Spleen (tissue), 11 donors: ENCODE data around the gene RPS6KA6. TPM values are rescaled to one million over a fixed set of nuclear protein-coding genes. Genes with fewer than 3 reads are reported as not detected.

Source experiments
- DNase-seq: peaks from one replicate; pipeline ENCODE4 v3.0.0-alpha.2; 2020
- H3K27ac ChIP-seq, 8 donors: fragments of 200-600 bp; sonication (generic) in 7 of 8; 1 replicate in 4 of 8; 2 replicates in 4 of 8; pipeline versions ENCODE4 v1.5.0 to v1.8.0; 2016 to 2021; ENCODE audit warnings: inconsistent platforms in 4 of 8, mild to moderate bottlenecking in 4 of 8, moderate library complexity in 1 of 8
- H3K27me3 ChIP-seq, 7 donors: fragments of 200-600 bp; sonication (generic) in 6 of 7; replicated peaks in 1 of 7; 1 replicate in 4 of 7; 2 replicates in 3 of 7; pipeline versions ENCODE4 v1.5.0 to v1.8.0; 2016 to 2021; ENCODE audit warnings: inconsistent platforms in 3 of 7, mild to moderate bottlenecking in 1 of 7
- H3K36me3 ChIP-seq, 6 donors: fragments of 200-600 bp; sonication (generic) in 5 of 6; 1 replicate in 4 of 6; 2 replicates in 2 of 6; pipeline versions ENCODE4 v1.5.0 to v1.8.0; 2016 to 2021; ENCODE audit warnings: inconsistent platforms in 2 of 6
- H3K4me1 ChIP-seq, 6 donors: fragments of 200-600 bp; sonication (generic) in 5 of 6; 1 replicate in 3 of 6; 2 replicates in 3 of 6; pipeline versions ENCODE4 v1.5.0 to v1.8.0; 2016 to 2021; ENCODE audit warnings: inconsistent platforms in 3 of 6
- H3K4me3 ChIP-seq, 8 donors: fragments of 200-600 bp; sonication (generic) in 7 of 8; 1 replicate in 4 of 8; 2 replicates in 4 of 8; pipeline versions ENCODE4 v1.5.0 to v1.8.0; 2016 to 2021; ENCODE audit warnings: inconsistent platforms in 4 of 8, mild to moderate bottlenecking in 4 of 8, moderate library complexity in 2 of 8
- H3K9me3 ChIP-seq, 8 donors: fragments of 200-600 bp; sonication (generic) in 7 of 8; 1 replicate in 4 of 8; 2 replicates in 4 of 8; pipeline versions ENCODE4 v1.5.0 to v1.8.0; 2016 to 2021; ENCODE audit warnings: inconsistent platforms in 4 of 8
- CTCF ChIP-seq, 11 experiments: fragments of 200-600 bp in 7 of 11; fragments of 450-650 bp in 4 of 11; sonication (generic) in 4 of 11; IDR thresholded peaks in 8 of 11; conservative IDR thresholded peaks in 3 of 11; 1 replicate in 7 of 11; 2 replicates in 4 of 11; pipeline versions ENCODE4 v1.4.0 to v1.8.0; 2016 to 2021; ENCODE audit warnings: antibody characterized with exemption in 11 of 11, inconsistent platforms in 4 of 11, mild to moderate bottlenecking in 1 of 11
- POLR2A ChIP-seq, 3 donors: fragments of 450-650 bp; IDR thresholded peaks; one replicate each; pipeline ENCODE4 v1.5.1; 2017; ENCODE audit warnings: antibody characterized with exemption in 3 of 3, mild to moderate bottlenecking in 1 of 3
- POLR2AphosphoS5 ChIP-seq, 3 donors: sonication (generic); formaldehyde crosslinking; IDR thresholded peaks; one replicate each; pipeline ENCODE4 v1.5.1; 2017; ENCODE audit warnings: antibody characterized with exemption in 3 of 3
- WGBS, 5 donors: extraction: QIAGEN DNeasy Blood & Tissue Kit in 3 of 5; methylation state at CpG; one replicate each; pipeline versions ENCODE4 v1.1.5 to v1.1.7; 2013 to 2018; 5-methylcytosine and 5-hydroxymethylcytosine counted together
- intact Hi-C: fragments of 100-400 bp; cut with DNase I; formaldehyde crosslinking; loops from one replicate; pipeline ENCODE4 v1.15.0; 2023; ENCODE audit warnings: low total_unique reads
- polyA plus RNA-seq, 3 donors: library from polyadenylated mRNA; stranded (reverse); fragments of 200-250 nt; gene quantifications; one replicate each; pipeline ENCODE4 v1.2.1, GENCODE V29; 2013
- total RNA-seq, 7 donors: library from RNA; depleted of rRNA in 3 of 7; stranded (reverse); fragments of >200 nt in 3 of 7; fragmentation: NEBNext Ultra II Directional in 4 of 7; extraction: Animal tissue kit (Norgen Biotek cat#: 25700) in 4 of 7; gene quantifications; one replicate each; pipeline versions ENCODE4 v1.1.0 to v1.2.1, GENCODE V29; 2016 to 2021
- donor health status: healthy with polysubstance abuse.
- donor health status: DM: no; HTN: no; CAD: no; lungs with moderate emphysema.
- donor health status: DM: no; HTN: no; CAD: no.
- donor health status: Bipolar disorder and iron deficiency.
- donor health status: healthy.
- donor health status: DM: no; HTN: no; CAD: no.
- donor health status: DM: yes; HTN: yes; CAD: no.

The RPS6KA6 gene
- total and polyA plus RNA-seq, 10 donors = 0.12 to 1.5 (median 1.2) TPM

- H3K36me3 ChIP-seq = no peaks in the 10 kb centered on the region
- H3K9me3 ChIP-seq = no peaks in the 10 kb centered on the region
- WGBS, 5 donors = 52 to 88% (median 75%) methylated on average over 2 of the region's 2 CpGs
- no peak for DNase-seq
- H3K27me3 ChIP-seq = no peaks in the 10 kb centered on the region
- H3K4me1 ChIP-seq = no peaks in the 10 kb centered on the region
- no peak overlapping the region for H3K4me3 ChIP-seq
- no peak overlapping the region for H3K27ac ChIP-seq
- TF ChIP-seq POLR2A (IDR thresholded peaks at IDR 0.05) (no peak), CTCF (IDR thresholded peaks at IDR 0.05 in 8 of 11, conservative IDR thresholded peaks at IDR 0.05 in 3 of 11) (no peak), POLR2AphosphoS5 (IDR thresholded peaks at IDR 0.05) (no peak)
- intact Hi-C loops = no loop called here
Measured at GRCh38 chrX:84168095-84168494, 19.9 kb downstream of the RPS6KA6 start.

- 63 to 100% (median 92%) methylated on average over 1 of the region's 1 CpG for WGBS, 5 donors
- intact Hi-C loops = no loop called here
- DNase-seq = no peak
- Histone ChIP-seq H3K9me3 (no peaks in the 10 kb centered on the region), H3K4me3 (no peak overlapping the region), H3K36me3 (no peaks in the 10 kb centered on the region), H3K4me1 (no peaks in the 10 kb centered on the region), H3K27me3 (no peaks in the 10 kb centered on the region), H3K27ac (no peak overlapping the region)
- no peak for TF ChIP-seq CTCF (IDR thresholded peaks at IDR 0.05 in 8 of 11, conservative IDR thresholded peaks at IDR 0.05 in 3 of 11)
- TF ChIP-seq POLR2A (IDR thresholded peaks at IDR 0.05) = no peak
- TF ChIP-seq POLR2AphosphoS5 (IDR thresholded peaks at IDR 0.05) = no peak
Measured at GRCh38 chrX:84165711-84166110, 22.3 kb downstream of the RPS6KA6 start.

GRCh38 chrX:84162401-84162800 is 25.6 kb downstream of the RPS6KA6 start:
- no peak for DNase-seq
- no peaks in the 10 kb centered on the region for H3K4me1 ChIP-seq
- H3K4me3 ChIP-seq = no peak overlapping the region
- H3K27me3 ChIP-seq = no peaks in the 10 kb centered on the region
- H3K27ac ChIP-seq = no peak overlapping the region
- intact Hi-C loops = no loop called here
- H3K36me3 ChIP-seq = no peaks in the 10 kb centered on the region
- H3K9me3 ChIP-seq = no peaks in the 10 kb centered on the region
- TF ChIP-seq POLR2AphosphoS5 (IDR thresholded peaks at IDR 0.05) = no peak
- TF ChIP-seq POLR2A (IDR thresholded peaks at IDR 0.05) = no peak
- no peak for TF ChIP-seq CTCF (IDR thresholded peaks at IDR 0.05 in 8 of 11, conservative IDR thresholded peaks at IDR 0.05 in 3 of 11)

- DNase-seq = no peak
- TF ChIP-seq POLR2A (IDR thresholded peaks at IDR 0.05) (no peak), CTCF (IDR thresholded peaks at IDR 0.05 in 8 of 11, conservative IDR thresholded peaks at IDR 0.05 in 3 of 11) (no peak), POLR2AphosphoS5 (IDR thresholded peaks at IDR 0.05) (no peak)
- intact Hi-C loops = no loop called here
- no peaks in the 10 kb centered on the region for H3K9me3 ChIP-seq
- no peaks in the 10 kb centered on the region for H3K4me1 ChIP-seq
- no peaks in the 10 kb centered on the region for H3K27me3 ChIP-seq
- H3K36me3 ChIP-seq = no peaks in the 10 kb centered on the region
- no peak overlapping the region for H3K27ac ChIP-seq
- no peak overlapping the region for H3K4me3 ChIP-seq
Measured at GRCh38 chrX:84161641-84162040, 26.4 kb downstream of the RPS6KA6 start.
